ENCODE data around the gene ZGRF1. TPM values are rescaled to one million over a fixed set of nuclear protein-coding genes. Genes with fewer than 3 reads are reported as not detected.

Gene ZGRF1
- total RNA-seq, 1 experiment from 2014 or later = 21.4 TPM

DNA sequence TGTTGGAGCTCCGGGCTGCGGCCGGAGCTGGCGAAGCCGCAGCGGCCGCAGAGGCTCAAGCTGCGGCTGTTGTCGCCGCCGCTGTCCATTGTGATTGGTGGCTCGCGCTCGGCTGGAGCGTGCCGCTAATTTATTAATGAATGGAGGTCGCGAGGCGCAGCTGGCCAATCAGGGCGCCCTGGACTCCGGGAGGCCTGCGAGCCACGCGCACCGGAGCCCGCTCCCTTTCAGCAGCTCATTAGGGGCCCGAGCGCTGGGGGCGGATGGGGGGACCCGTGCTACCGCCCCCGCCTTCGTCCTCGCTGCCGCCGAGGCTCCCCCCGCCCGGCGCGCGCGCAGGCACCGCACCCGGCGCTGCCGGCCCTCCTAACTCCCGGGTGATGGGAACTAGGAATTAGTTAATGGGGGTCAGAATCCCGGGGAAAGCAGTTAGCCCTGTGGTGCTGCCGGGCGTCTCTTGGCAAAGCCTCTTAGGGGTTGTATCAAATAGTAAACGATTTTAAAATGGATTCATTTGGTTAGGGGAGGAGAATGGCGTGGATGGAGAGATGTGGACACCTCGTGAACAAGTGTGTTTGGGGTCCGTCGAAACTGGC, 120.1 kb downstream of the ZGRF1 start (continued):
- TF ChIP-seq, protein P1, sequence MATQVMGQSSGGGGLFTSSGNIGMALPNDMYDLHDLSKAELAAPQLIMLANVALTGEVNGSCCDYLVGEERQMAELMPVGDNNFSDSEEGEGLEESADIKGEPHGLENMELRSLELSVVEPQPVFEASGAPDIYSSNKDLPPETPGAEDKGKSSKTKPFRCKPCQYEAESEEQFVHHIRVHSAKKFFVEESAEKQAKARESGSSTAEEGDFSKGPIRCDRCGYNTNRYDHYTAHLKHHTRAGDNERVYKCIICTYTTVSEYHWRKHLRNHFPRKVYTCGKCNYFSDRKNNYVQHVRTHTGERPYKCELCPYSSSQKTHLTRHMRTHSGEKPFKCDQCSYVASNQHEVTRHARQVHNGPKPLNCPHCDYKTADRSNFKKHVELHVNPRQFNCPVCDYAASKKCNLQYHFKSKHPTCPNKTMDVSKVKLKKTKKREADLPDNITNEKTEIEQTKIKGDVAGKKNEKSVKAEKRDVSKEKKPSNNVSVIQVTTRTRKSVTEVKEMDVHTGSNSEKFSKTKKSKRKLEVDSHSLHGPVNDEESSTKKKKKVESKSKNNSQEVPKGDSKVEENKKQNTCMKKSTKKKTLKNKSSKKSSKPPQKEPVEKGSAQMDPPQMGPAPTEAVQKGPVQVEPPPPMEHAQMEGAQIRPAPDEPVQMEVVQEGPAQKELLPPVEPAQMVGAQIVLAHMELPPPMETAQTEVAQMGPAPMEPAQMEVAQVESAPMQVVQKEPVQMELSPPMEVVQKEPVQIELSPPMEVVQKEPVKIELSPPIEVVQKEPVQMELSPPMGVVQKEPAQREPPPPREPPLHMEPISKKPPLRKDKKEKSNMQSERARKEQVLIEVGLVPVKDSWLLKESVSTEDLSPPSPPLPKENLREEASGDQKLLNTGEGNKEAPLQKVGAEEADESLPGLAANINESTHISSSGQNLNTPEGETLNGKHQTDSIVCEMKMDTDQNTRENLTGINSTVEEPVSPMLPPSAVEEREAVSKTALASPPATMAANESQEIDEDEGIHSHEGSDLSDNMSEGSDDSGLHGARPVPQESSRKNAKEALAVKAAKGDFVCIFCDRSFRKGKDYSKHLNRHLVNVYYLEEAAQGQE (IDR thresholded peaks at IDR 0.05; ENCODE audit: low read depth) = no peak
- no peak for TF ChIP-seq SIN3A (IDR thresholded peaks at IDR 0.05; ENCODE audit: low read depth)
- no peak for TF ChIP-seq CBX3 (IDR thresholded peaks at IDR 0.05; ENCODE audit: low read depth)
- TF ChIP-seq, protein P2, sequence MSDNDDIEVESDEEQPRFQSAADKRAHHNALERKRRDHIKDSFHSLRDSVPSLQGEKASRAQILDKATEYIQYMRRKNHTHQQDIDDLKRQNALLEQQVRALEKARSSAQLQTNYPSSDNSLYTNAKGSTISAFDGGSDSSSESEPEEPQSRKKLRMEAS (IDR thresholded peaks at IDR 0.05) = no peak
- TF ChIP-seq ELF1 (IDR thresholded peaks at IDR 0.05; ENCODE audit: borderline replicate concordance, low read depth) = no peak
- TF ChIP-seq YY1 (IDR thresholded peaks at IDR 0.05; ENCODE audit: extremely low read depth, insufficient replicate concordance, low read depth, low read length) = no peak
- TF ChIP-seq FOSL1 (IDR thresholded peaks at IDR 0.05; ENCODE audit: low read depth) = no peak
- no peak for TF ChIP-seq EZH2 (IDR thresholded peaks at IDR 0.05)
- no peak for TF ChIP-seq POLR2AphosphoS5 (IDR thresholded peaks at IDR 0.05; ENCODE audit: low read depth, low read length)

GRCh38 chr4:112516066-112516470, 120.6 kb downstream of the ZGRF1 start, which contains the start of gene NEUROG2:
Gene NEUROG2 (minus strand): TSS chr4:112516180. CDS start chr4:112515475, 705 bp downstream.
- H3K27ac ChIP-seq (ENCODE audit: low read depth, low read length) = no peak within 1 kb of the TSS
- intact Hi-C loops (cut with micrococcal nuclease) = no loop called here
- ChIA-PET RAD21 (ENCODE audit: low non-redundant PET in 1 of 2, low total read pairs in 2 of 2, uncharacterized antibody in 2 of 2, unreplicated experiment in 2 of 2) (no interaction called here), POLR2A (interaction anchor here (0.7 kb wide), 1 partner anchor 417 kb away, joined by 3 read pairs; no protein-coding TSS in a partner anchor), CTCF (interaction anchor here (0.6 to 1.5 kb wide), 5 partner anchors 8 to 1185 kb away, joined by 3 to 7 read pairs (median 4); no protein-coding TSS in a partner anchor)
- H3K9me3 ChIP-seq (ENCODE audit: control insufficient read depth in 1 of 2, insufficient read depth in 1 of 2, low read depth in 1 of 2, low read length in 2 of 2) = no peaks in the 10 kb centered on the region
- peak within 1 kb of the TSS; percentile 50 for H3K9ac ChIP-seq (ENCODE audit: low read length)
- H3K4me2 ChIP-seq (ENCODE audit: low read length) = peak within 1 kb of the TSS; percentile 93
- TF ChIP-seq ELF1 (IDR thresholded peaks at IDR 0.05; ENCODE audit: borderline replicate concordance, low read depth) = no peak
- no peak for TF ChIP-seq EZH2phosphoT487 (IDR thresholded peaks at IDR 0.05; ENCODE audit: borderline replicate concordance)
- TF ChIP-seq EGR1 (IDR thresholded peaks at IDR 0.05; ENCODE audit: low read depth) = no peak
- no peak for TF ChIP-seq TCF7L2 (IDR thresholded peaks at IDR 0.05; ENCODE audit: borderline replicate concordance, extremely low read depth, insufficient read depth, insufficient read length)
- TF ChIP-seq, protein P3, sequence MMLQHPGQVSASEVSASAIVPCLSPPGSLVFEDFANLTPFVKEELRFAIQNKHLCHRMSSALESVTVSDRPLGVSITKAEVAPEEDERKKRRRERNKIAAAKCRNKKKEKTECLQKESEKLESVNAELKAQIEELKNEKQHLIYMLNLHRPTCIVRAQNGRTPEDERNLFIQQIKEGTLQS (IDR thresholded peaks at IDR 0.05) = no peak
- peak within 1 kb of the TSS; percentile 57 to 65 for H3K4me3 ChIP-seq (replicated peaks in 1 of 2; ENCODE audit: low read depth in 1 of 2, low read length in 2 of 2)
- no peaks in the 10 kb centered on the region for H3K9me2 ChIP-seq (ENCODE audit: insufficient read depth)
- DNase-seq (ENCODE audit: low read depth, low spot score) = no peak
- H3K4me1 ChIP-seq (ENCODE audit: control insufficient read depth in 1 of 2, insufficient read depth in 2 of 2, low read length in 2 of 2) = peaks cover 0 to 19% of the 10 kb centered on the region in 2 experiments; a peak in 2 of 4 replicates
- BruUV-seq (replicated peaks) = no TSS peak
- ATAC-seq = no peak
- H3K79me2 ChIP-seq (ENCODE audit: insufficient read depth, low read length) = no peaks in the 10 kb centered on the region
- H2AFZ ChIP-seq (ENCODE audit: low read depth, low read length, poor library complexity, severe bottlenecking) = peak within 1 kb of the TSS; percentile 97
- H3K36me3 ChIP-seq (ENCODE audit: control insufficient read depth in 1 of 2, insufficient read depth in 2 of 2, low read length in 2 of 2) = no peaks in the 10 kb centered on the region
- no peaks in the 10 kb centered on the region for H4K20me1 ChIP-seq (ENCODE audit: insufficient read depth)
- peaks cover 19% of the 10 kb centered on the region for H3K27me3 ChIP-seq (ENCODE audit: insufficient read depth, low read length)

All from HCT116 (cell line).